ENCODE results near the gene STAT4.

DNA sequence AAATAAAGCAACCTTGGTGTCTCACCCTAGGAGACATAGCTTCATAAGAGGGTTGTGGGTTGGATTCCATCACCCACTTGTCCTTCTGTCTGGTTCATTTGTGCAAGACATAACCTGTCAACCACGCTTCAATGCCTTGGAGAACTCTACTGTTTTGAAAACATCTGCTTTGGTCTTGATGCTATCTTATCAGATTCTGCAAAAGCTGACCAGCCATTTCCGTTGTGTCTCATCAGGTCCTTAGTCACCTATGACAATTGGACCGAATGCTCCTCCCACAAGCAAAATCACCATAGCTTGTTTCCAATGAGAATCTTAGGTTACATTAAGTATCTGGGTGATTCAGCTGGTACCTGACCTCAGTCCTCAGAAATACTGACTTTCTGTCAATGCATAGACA lies 35.4 kb downstream of the STAT4 start:
- TF ChIP-seq, protein P1, sequence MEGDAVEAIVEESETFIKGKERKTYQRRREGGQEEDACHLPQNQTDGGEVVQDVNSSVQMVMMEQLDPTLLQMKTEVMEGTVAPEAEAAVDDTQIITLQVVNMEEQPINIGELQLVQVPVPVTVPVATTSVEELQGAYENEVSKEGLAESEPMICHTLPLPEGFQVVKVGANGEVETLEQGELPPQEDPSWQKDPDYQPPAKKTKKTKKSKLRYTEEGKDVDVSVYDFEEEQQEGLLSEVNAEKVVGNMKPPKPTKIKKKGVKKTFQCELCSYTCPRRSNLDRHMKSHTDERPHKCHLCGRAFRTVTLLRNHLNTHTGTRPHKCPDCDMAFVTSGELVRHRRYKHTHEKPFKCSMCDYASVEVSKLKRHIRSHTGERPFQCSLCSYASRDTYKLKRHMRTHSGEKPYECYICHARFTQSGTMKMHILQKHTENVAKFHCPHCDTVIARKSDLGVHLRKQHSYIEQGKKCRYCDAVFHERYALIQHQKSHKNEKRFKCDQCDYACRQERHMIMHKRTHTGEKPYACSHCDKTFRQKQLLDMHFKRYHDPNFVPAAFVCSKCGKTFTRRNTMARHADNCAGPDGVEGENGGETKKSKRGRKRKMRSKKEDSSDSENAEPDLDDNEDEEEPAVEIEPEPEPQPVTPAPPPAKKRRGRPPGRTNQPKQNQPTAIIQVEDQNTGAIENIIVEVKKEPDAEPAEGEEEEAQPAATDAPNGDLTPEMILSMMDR (IDR thresholded peaks at IDR 0.05; ENCODE audit: insufficient read depth, low read length, poor library complexity, severe bottlenecking): no peak
- TF ChIP-seq EZH2phosphoT487 (conservative IDR thresholded peaks at IDR 0.05; ENCODE audit: low read length): no peak
